Uterus (tissue), 4 donors: ENCODE data around the gene CHMP1A. TPM values are rescaled to one million over a fixed set of nuclear protein-coding genes. Genes with fewer than 3 reads are reported as not detected.

Experiments
- DNase-seq, 2 donors: peaks; one replicate each; pipeline ENCODE4 v3.0.0-alpha.2; 2019 to 2020
- H3K27ac ChIP-seq, 2 donors: fragments of 200-600 bp; sonication (generic); 1 replicate in 1 of 2; 2 replicates in 1 of 2; pipeline ENCODE4 v1.5.1; 2016 to 2018
- H3K27me3 ChIP-seq, 2 donors: fragments of 200-600 bp; sonication (generic); one replicate each; pipeline ENCODE4 v1.5.1; 2018 to 2019; ENCODE audit warnings: control low read depth in 1 of 2
- H3K36me3 ChIP-seq, 2 donors: fragments of 200-600 bp; sonication (generic); one replicate each; pipeline ENCODE4 v1.5.1; 2019; ENCODE audit warnings: control low read depth in 1 of 2
- H3K4me1 ChIP-seq, 2 donors: fragments of 200-600 bp; sonication (generic); one replicate each; pipeline ENCODE4 v1.5.1; 2018 to 2019; ENCODE audit warnings: control low read depth in 1 of 2
- H3K4me3 ChIP-seq, 2 donors: fragments of 200-600 bp; sonication (generic); 1 replicate in 1 of 2; 2 replicates in 1 of 2; pipeline ENCODE4 v1.5.1; 2018 to 2019; ENCODE audit warnings: mild to moderate bottlenecking in 1 of 2
- H3K9me3 ChIP-seq, 2 donors: fragments of 200-600 bp; sonication (generic); one replicate each; pipeline ENCODE4 v1.5.1; 2019; ENCODE audit warnings: control low read depth in 1 of 2
- POLR2A ChIP-seq, 2 donors: fragments of 450-650 bp; IDR thresholded peaks; one replicate each; pipeline ENCODE4 v1.6.1; 2016; ENCODE audit warnings: antibody characterized with exemption in 2 of 2, mild to moderate bottlenecking in 1 of 2, moderate library complexity in 1 of 2
- intact Hi-C: fragments of 100-400 bp; cut with DNase I; formaldehyde crosslinking; loops from one replicate; pipeline ENCODE4 v1.15.1; 2023; ENCODE audit warnings: low total_unique reads
- total RNA-seq, 4 donors: library from RNA; depleted of rRNA in 3 of 4; stranded (reverse); fragments of >200 nt in 3 of 4; gene quantifications; one replicate each; pipeline versions ENCODE4 v1.1.0 to v1.2.4, GENCODE V29; 2014 to 2023
- TF ChIP-seq, protein P1 (sequence below), 4 experiments: fragments of 200-600 bp in 2 of 4; fragments of 450-650 bp in 2 of 4; sonication (generic) in 2 of 4; IDR thresholded peaks; one replicate each; pipeline ENCODE4 v1.5.1; 2016 to 2019; ENCODE audit warnings: antibody characterized with exemption in 4 of 4, mild to moderate bottlenecking in 2 of 4, moderate library complexity in 1 of 4
- donor health status: DM: yes; HTN: yes; CAD: no.

The CHMP1A gene
- total RNA-seq, 4 donors from 2014 or later, result 26.9 to 84.3 (median 58.7) TPM

- no peak for DNase-seq
- TF ChIP-seq, protein P1, sequence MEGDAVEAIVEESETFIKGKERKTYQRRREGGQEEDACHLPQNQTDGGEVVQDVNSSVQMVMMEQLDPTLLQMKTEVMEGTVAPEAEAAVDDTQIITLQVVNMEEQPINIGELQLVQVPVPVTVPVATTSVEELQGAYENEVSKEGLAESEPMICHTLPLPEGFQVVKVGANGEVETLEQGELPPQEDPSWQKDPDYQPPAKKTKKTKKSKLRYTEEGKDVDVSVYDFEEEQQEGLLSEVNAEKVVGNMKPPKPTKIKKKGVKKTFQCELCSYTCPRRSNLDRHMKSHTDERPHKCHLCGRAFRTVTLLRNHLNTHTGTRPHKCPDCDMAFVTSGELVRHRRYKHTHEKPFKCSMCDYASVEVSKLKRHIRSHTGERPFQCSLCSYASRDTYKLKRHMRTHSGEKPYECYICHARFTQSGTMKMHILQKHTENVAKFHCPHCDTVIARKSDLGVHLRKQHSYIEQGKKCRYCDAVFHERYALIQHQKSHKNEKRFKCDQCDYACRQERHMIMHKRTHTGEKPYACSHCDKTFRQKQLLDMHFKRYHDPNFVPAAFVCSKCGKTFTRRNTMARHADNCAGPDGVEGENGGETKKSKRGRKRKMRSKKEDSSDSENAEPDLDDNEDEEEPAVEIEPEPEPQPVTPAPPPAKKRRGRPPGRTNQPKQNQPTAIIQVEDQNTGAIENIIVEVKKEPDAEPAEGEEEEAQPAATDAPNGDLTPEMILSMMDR (IDR thresholded peaks at IDR 0.05), result no peak
- no peak for TF ChIP-seq POLR2A (IDR thresholded peaks at IDR 0.05)
- no peak overlapping the region for H3K27ac ChIP-seq
- intact Hi-C loops, result no loop called here
- no peak overlapping the region for H3K4me3 ChIP-seq
- no peaks in the 10 kb centered on the region for H3K9me3 ChIP-seq
- no peaks in the 10 kb centered on the region for H3K4me1 ChIP-seq
- H3K27me3 ChIP-seq, result no peaks in the 10 kb centered on the region
- H3K36me3 ChIP-seq, result no peaks in the 10 kb centered on the region
Measured at GRCh38 chr16:89613954-89614459, 43.5 kb downstream of the CHMP1A start.

DNA sequence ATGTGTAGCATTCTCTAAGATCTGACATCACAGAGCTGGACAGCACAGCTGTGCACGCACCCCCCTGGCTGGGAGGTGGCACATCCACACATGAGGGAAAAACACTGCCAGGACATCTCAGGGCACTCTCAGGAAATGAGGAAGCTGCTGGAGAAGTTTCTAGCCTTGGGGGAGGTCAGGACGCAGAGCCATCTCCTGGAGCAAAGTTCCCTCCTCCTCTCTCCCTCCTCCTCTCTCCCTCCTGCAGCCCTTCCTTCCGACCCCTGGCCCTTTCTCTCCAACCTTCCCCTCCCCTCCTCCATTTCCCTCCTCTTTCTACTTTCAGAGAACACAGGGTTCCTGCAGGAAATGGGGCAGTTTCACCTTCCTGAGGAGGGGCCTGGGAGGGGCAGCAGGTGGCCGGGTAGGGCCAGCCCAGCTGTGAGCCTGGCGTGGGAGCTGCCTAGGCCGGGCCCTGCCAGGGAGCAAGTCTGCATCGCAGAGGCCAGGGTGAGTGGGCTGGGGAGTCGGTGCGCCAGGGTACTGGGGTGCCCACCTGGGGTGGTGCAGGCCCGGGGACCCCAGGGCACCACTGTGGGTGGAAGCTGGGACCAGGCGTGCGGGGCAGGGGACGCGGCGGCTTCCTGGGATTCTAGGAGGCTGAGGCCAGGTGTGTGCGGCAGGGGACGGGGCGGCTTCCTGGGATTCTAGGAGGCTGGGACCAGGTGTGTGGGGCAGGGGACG lies 44.1 kb downstream of the CHMP1A start, which contains the start of gene DPEP1:
DPEP1 (plus strand) TSS at position 412 of the 723 bp plus-strand sequence. CDS start 16,769 bp downstream, outside the sequence.
- Histone ChIP-seq H3K27ac (no peak within 1 kb of the TSS), H3K27me3 (no peaks in the 10 kb centered on the region), H3K36me3 (no peaks in the 10 kb centered on the region), H3K9me3 (no peaks in the 10 kb centered on the region), H3K4me3 (no peak within 1 kb of the TSS), H3K4me1 (no peaks in the 10 kb centered on the region)
- intact Hi-C loops, result no loop called here
- DNase-seq, result no peak
- no peak for TF ChIP-seq POLR2A (IDR thresholded peaks at IDR 0.05)
- TF ChIP-seq, protein P1 (IDR thresholded peaks at IDR 0.05), result no peak

DNA sequence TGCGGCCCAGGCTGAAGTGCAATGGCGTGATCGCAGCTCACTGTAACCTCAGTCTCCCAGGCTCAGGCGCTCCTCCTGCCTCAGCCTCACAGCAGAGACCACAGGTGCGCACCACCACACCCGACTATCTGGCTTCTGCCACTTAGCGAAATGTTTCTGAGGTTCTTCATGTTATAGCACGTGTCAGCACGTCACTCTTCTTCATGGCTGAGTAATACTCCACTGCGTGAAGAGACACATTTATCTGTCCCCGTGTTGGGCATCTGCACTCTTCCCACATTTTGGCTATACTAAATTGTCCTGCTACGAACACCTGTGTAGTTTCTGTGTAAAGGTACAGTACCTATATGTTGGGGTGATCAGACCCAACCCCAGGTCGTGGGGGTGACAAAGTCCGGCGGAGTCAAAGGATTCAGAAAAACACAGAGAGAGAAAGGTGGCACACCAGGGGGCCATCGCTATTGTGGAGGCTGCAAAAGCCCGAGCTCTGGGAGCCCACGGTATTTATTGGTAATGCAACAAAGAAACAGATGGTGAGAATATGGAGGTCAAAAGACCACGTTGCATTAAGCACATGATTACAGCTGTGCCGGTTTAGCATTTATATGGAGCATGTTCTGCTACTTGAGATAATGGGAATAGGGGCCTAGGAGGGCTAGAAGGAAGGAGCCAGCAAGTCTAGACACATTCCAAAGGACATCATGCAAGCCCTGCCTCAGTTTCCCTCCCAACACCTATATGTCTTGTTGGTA lies 44.9 kb downstream of the CHMP1A start:
- no peak for DNase-seq
- intact Hi-C loops, result no loop called here
- H3K36me3 ChIP-seq, result no peaks in the 10 kb centered on the region
- H3K27me3 ChIP-seq, result no peaks in the 10 kb centered on the region
- no peak overlapping the region for H3K27ac ChIP-seq
- H3K4me3 ChIP-seq, result no peak overlapping the region
- H3K9me3 ChIP-seq, result no peaks in the 10 kb centered on the region
- TF ChIP-seq POLR2A (IDR thresholded peaks at IDR 0.05), result no peak
- TF ChIP-seq, protein P1 (IDR thresholded peaks at IDR 0.05), result no peak
- no peaks in the 10 kb centered on the region for H3K4me1 ChIP-seq

- no peak for TF ChIP-seq POLR2A (IDR thresholded peaks at IDR 0.05)
- TF ChIP-seq, protein P1 (IDR thresholded peaks at IDR 0.05), result no peak
- Histone ChIP-seq H3K9me3 (no peaks in the 10 kb centered on the region), H3K4me1 (no peaks in the 10 kb centered on the region), H3K27ac (no peak overlapping the region), H3K4me3 (no peak overlapping the region), H3K36me3 (no peaks in the 10 kb centered on the region), H3K27me3 (no peaks in the 10 kb centered on the region)
- no peak for DNase-seq
- intact Hi-C loops, result no loop called here
Measured at GRCh38 chr16:89610108-89610453, 47.4 kb downstream of the CHMP1A start.
